ENCODE data around the gene SLC2A4. TPM values are rescaled to one million over a fixed set of nuclear protein-coding genes. Genes with fewer than 3 reads are reported as not detected.

The SLC2A4 gene
- total and polyA plus RNA-seq, 5 donors from 2014 or later = not detected

GRCh38 chr17:7256766-7257456, 24.6 kb upstream of the SLC2A4 start:
- H3K27me3 Mint-ChIP-seq = peaks cover 3% of the 10 kb centered on the region
- peaks cover 19% of the 10 kb centered on the region for H3K36me3 ChIP-seq (ENCODE audit: control insufficient read depth, insufficient read depth, low read length)
- H3K36me3 Mint-ChIP-seq = peaks cover 11% of the 10 kb centered on the region
- peak overlapping the region in 1 of 3 donors; percentile 93 for H3K27ac Mint-ChIP-seq
- H3K27ac ChIP-seq (ENCODE audit: insufficient read depth, low read length, poor library complexity, severe bottlenecking) = no peak overlapping the region
- peak overlapping the region in 1 of 4 donors; percentile 69 for H3K4me3 Mint-ChIP-seq
- no peaks in the 10 kb centered on the region for H3K27me3 ChIP-seq (ENCODE audit: control insufficient read depth, insufficient read depth, low read length)
- no peaks in the 10 kb centered on the region for H3K9me3 Mint-ChIP-seq
- H3K4me1 ChIP-seq (ENCODE audit: control insufficient read depth, insufficient read depth, low read length, poor library complexity, severe bottlenecking) = peaks cover 29% of the 10 kb centered on the region
- DNase-seq (no peak), ATAC-seq (ENCODE audit: low read depth in 2 of 2) (no peak)
- H3K4me3 ChIP-seq (ENCODE audit: low read depth, low read length) = no peak overlapping the region
- no peaks in the 10 kb centered on the region for H3K9me3 ChIP-seq (ENCODE audit: control insufficient read depth in 2 of 2, low read length in 2 of 2)
- peaks cover 11 to 25% (median 13%) of the 10 kb centered on the region in 4 donors for H3K4me1 Mint-ChIP-seq

GRCh38 chr17:7258731-7259554, 22.6 kb upstream of the SLC2A4 start:
- peaks cover 7% of the 10 kb centered on the region for H3K36me3 Mint-ChIP-seq
- ATAC-seq (ENCODE audit: low read depth in 2 of 2) (no peak), DNase-seq (no peak)
- H3K27ac ChIP-seq (ENCODE audit: insufficient read depth, low read length, poor library complexity, severe bottlenecking) = no peak overlapping the region
- peaks cover 5% of the 10 kb centered on the region for H3K27me3 ChIP-seq (ENCODE audit: control insufficient read depth, insufficient read depth, low read length)
- H3K27ac Mint-ChIP-seq = no peak overlapping the region
- H3K4me3 Mint-ChIP-seq = peak overlapping the region in 2 of 4 donors; percentile 38 to 64
- peaks cover 20% of the 10 kb centered on the region for H3K27me3 Mint-ChIP-seq
- no peaks in the 10 kb centered on the region for H3K9me3 Mint-ChIP-seq
- H3K4me1 ChIP-seq (ENCODE audit: control insufficient read depth, insufficient read depth, low read length, poor library complexity, severe bottlenecking) = peaks cover 34% of the 10 kb centered on the region
- peaks cover 5 to 28% (median 14%) of the 10 kb centered on the region in 4 donors for H3K4me1 Mint-ChIP-seq
- H3K36me3 ChIP-seq (ENCODE audit: control insufficient read depth, insufficient read depth, low read length) = peaks cover 19% of the 10 kb centered on the region
- H3K4me3 ChIP-seq (ENCODE audit: low read depth, low read length) = no peak overlapping the region
- no peaks in the 10 kb centered on the region for H3K9me3 ChIP-seq (ENCODE audit: control insufficient read depth in 2 of 2, low read length in 2 of 2)

- peaks cover 7% of the 10 kb centered on the region for H3K36me3 Mint-ChIP-seq
- Histone ChIP-seq H3K4me3 (ENCODE audit: low read depth, low read length) (no peak overlapping the region), H3K27me3 (ENCODE audit: control insufficient read depth, insufficient read depth, low read length) (peaks cover 6% of the 10 kb centered on the region), H3K27ac (ENCODE audit: insufficient read depth, low read length, poor library complexity, severe bottlenecking) (no peak overlapping the region), H3K36me3 (ENCODE audit: control insufficient read depth, insufficient read depth, low read length) (peaks cover 17% of the 10 kb centered on the region), H3K9me3 (ENCODE audit: control insufficient read depth in 2 of 2, low read length in 2 of 2) (no peaks in the 10 kb centered on the region), H3K4me1 (ENCODE audit: control insufficient read depth, insufficient read depth, low read length, poor library complexity, severe bottlenecking) (peaks cover 34% of the 10 kb centered on the region)
- H3K4me3 Mint-ChIP-seq = peak overlapping the region in 1 of 4 donors; percentile 25
- no peaks in the 10 kb centered on the region for H3K9me3 Mint-ChIP-seq
- ATAC-seq (ENCODE audit: low read depth in 2 of 2) = no peak
- H3K4me1 Mint-ChIP-seq = peaks cover 5 to 31% (median 14%) of the 10 kb centered on the region in 4 donors
- H3K27ac Mint-ChIP-seq = no peak overlapping the region
- DNase-seq = no peak
- H3K27me3 Mint-ChIP-seq = peaks cover 26% of the 10 kb centered on the region
These were observed 22.0 kb upstream of the SLC2A4 start for GRCh38 chr17:7259555-7259889.

GRCh38 chr17:7260151-7260550, 21.4 kb upstream of the SLC2A4 start:
- H3K9me3 Mint-ChIP-seq = no peaks in the 10 kb centered on the region
- H3K4me3 Mint-ChIP-seq = peak overlapping the region in 3 of 4 donors; percentile 61 to 69 (median 64)
- peaks cover 29% of the 10 kb centered on the region for H3K27me3 Mint-ChIP-seq
- H3K4me1 ChIP-seq (ENCODE audit: control insufficient read depth, insufficient read depth, low read length, poor library complexity, severe bottlenecking) = peaks cover 34% of the 10 kb centered on the region
- peaks cover 6% of the 10 kb centered on the region for H3K27me3 ChIP-seq (ENCODE audit: control insufficient read depth, insufficient read depth, low read length)
- H3K27ac Mint-ChIP-seq = no peak overlapping the region
- H3K27ac ChIP-seq (ENCODE audit: insufficient read depth, low read length, poor library complexity, severe bottlenecking) = no peak overlapping the region
- H3K4me3 ChIP-seq (ENCODE audit: low read depth, low read length) = no peak overlapping the region
- no peak for DNase-seq
- peaks cover 5 to 31% (median 13%) of the 10 kb centered on the region in 4 donors for H3K4me1 Mint-ChIP-seq
- peaks cover 15% of the 10 kb centered on the region for H3K36me3 ChIP-seq (ENCODE audit: control insufficient read depth, insufficient read depth, low read length)
- H3K36me3 Mint-ChIP-seq = peaks cover 7% of the 10 kb centered on the region
- H3K9me3 ChIP-seq (ENCODE audit: control insufficient read depth in 2 of 2, low read length in 2 of 2) = no peaks in the 10 kb centered on the region
- no peak for ATAC-seq (ENCODE audit: low read depth in 2 of 2)

- Mint-ChIP-seq H3K27ac (peak overlapping the region in 2 of 3 donors; percentile 43 to 51), H3K9me3 (no peaks in the 10 kb centered on the region), H3K4me1 (peaks cover 5 to 31% (median 13%) of the 10 kb centered on the region in 4 donors), H3K27me3 (peaks cover 29% of the 10 kb centered on the region), H3K36me3 (peaks cover 7% of the 10 kb centered on the region), H3K4me3 (peak overlapping the region; percentile 61 to 78 (median 72))
- Histone ChIP-seq H3K4me1 (ENCODE audit: control insufficient read depth, insufficient read depth, low read length, poor library complexity, severe bottlenecking) (peaks cover 34% of the 10 kb centered on the region), H3K36me3 (ENCODE audit: control insufficient read depth, insufficient read depth, low read length) (peaks cover 15% of the 10 kb centered on the region), H3K27me3 (ENCODE audit: control insufficient read depth, insufficient read depth, low read length) (peaks cover 6% of the 10 kb centered on the region), H3K27ac (ENCODE audit: insufficient read depth, low read length, poor library complexity, severe bottlenecking) (peak overlapping the region; percentile 25), H3K4me3 (ENCODE audit: low read depth, low read length) (no peak overlapping the region), H3K9me3 (ENCODE audit: control insufficient read depth in 2 of 2, low read length in 2 of 2) (no peaks in the 10 kb centered on the region)
- DNase-seq (peak; percentile 20 to 46 (median 29)), ATAC-seq (ENCODE audit: low read depth in 2 of 2) (peak; percentile 4 to 39)
These were observed 20.7 kb upstream of the SLC2A4 start for GRCh38 chr17:7260651-7261378.

- peaks cover 34% of the 10 kb centered on the region for H3K4me1 ChIP-seq (ENCODE audit: control insufficient read depth, insufficient read depth, low read length, poor library complexity, severe bottlenecking)
- peaks cover 30% of the 10 kb centered on the region for H3K27me3 Mint-ChIP-seq
- H3K27ac ChIP-seq (ENCODE audit: insufficient read depth, low read length, poor library complexity, severe bottlenecking) = peak overlapping the region; percentile 5
These were observed 19.9 kb upstream of the SLC2A4 start for GRCh38 chr17:7261379-7262191.

More at GRCh38 chr17:7261379-7262191, 19.9 kb upstream of the SLC2A4 start:
- H3K4me1 Mint-ChIP-seq = peaks cover 5 to 31% (median 13%) of the 10 kb centered on the region in 4 donors
- ATAC-seq (ENCODE audit: low read depth in 2 of 2) (peak; percentile 52 to 66), DNase-seq (peak in 2 of 3 donors; percentile 33 to 52)
- Histone ChIP-seq H3K4me3 (ENCODE audit: low read depth, low read length) (no peak overlapping the region), H3K27me3 (ENCODE audit: control insufficient read depth, insufficient read depth, low read length) (peaks cover 6% of the 10 kb centered on the region), H3K9me3 (ENCODE audit: control insufficient read depth in 2 of 2, low read length in 2 of 2) (no peaks in the 10 kb centered on the region), H3K36me3 (ENCODE audit: control insufficient read depth, insufficient read depth, low read length) (peaks cover 13% of the 10 kb centered on the region)
- peak overlapping the region; percentile 69 to 81 (median 74) for H3K4me3 Mint-ChIP-seq
- H3K9me3 Mint-ChIP-seq = no peaks in the 10 kb centered on the region
- H3K27ac Mint-ChIP-seq = no peak overlapping the region
- peaks cover 3% of the 10 kb centered on the region for H3K36me3 Mint-ChIP-seq

All from CD4-positive, CD25-positive, alpha-beta regulatory T cell (primary cell).